Peyer's patch (tissue), 4 donors: Measurements from ENCODE around the gene CPA5.

Experiments used
- CTCF ChIP-seq, 6 experiments: fragments of 450-650 bp in 4 of 6; fragments of 200-600 bp in 2 of 6; sonication (generic) in 1 of 6; IDR thresholded peaks; one replicate each; pipeline ENCODE4 v1.5.1; 2017 to 2019; ENCODE audit warnings: antibody characterized with exemption in 6 of 6, mild to moderate bottlenecking in 3 of 6, moderate library complexity in 1 of 6
- POLR2A ChIP-seq, 2 donors: fragments of 450-650 bp; IDR thresholded peaks; one replicate each; pipeline ENCODE4 v1.5.1; 2017; ENCODE audit warnings: antibody characterized with exemption in 2 of 2, mild to moderate bottlenecking in 2 of 2, moderate library complexity in 2 of 2

GRCh38 chr7:130299866-130300265, 44.8 kb upstream of the CPA5 start:
- TF ChIP-seq CTCF (IDR thresholded peaks at IDR 0.05) (no peak), POLR2A (IDR thresholded peaks at IDR 0.05) (no peak)
